HepG2 (cell line): ENCODE data around the gene UQCR11. TPM values are rescaled to one million over a fixed set of nuclear protein-coding genes. Genes with fewer than 3 reads are reported as not detected.
A peak's percentile ranks its signal among the peaks of the same experiment; 100 is the strongest.

Experiments
- ERF ChIP-seq: IDR thresholded peaks from 2 replicates; pipeline ENCODE4 v1.6.1; 2018; ENCODE audit warnings: missing biosample characterization, missing genetic modification reagents
- NFYC ChIP-seq: IDR thresholded peaks from 2 replicates; pipeline ENCODE4 v1.6.1; 2016; ENCODE audit warnings: missing genetic modification reagents, missing compliant biosample characterization
- SIN3A ChIP-seq: IDR thresholded peaks from 2 replicates; pipeline ENCODE4 v1.6.1; 2011; ENCODE audit warnings: low read depth, mild to moderate bottlenecking, control low read depth, low read length, borderline replicate concordance
- ZNF567 ChIP-seq: sonication (generic); formaldehyde crosslinking; IDR thresholded peaks from 2 replicates; pipeline ENCODE4 v1.8.1; 2023; ENCODE audit warnings: mild to moderate bottlenecking, missing genetic modification reagents, borderline replicate concordance
- polyA plus RNA-seq, 8 experiments: library from polyadenylated mRNA; depleted of rRNA in 3 of 8; stranded (reverse) in 7 of 8; unstranded in 1 of 8; fragments of >200 nt; fragmentation: Illumina TruSeq in 4 of 8; extraction: Trizol in 4 of 8; gene quantifications; 2 replicates each; pipeline versions ENCODE4 v1.2.1 to v1.2.3, GENCODE V29; 2011 to 2016; ENCODE audit warnings: low read depth in 4 of 8, missing spikeins in 1 of 8, mixed read lengths in 1 of 8; ENCODE audit not compliant: insufficient read depth in 1 of 8
- total RNA-seq, 5 experiments: library from RNA; depleted of rRNA; stranded (reverse); fragments of >200 nt; fragmentation: Illumina TruSeq; extraction: Trizol; gene quantifications; 2 replicates each; pipeline ENCODE4 v1.2.3, GENCODE V29; 2016; ENCODE audit warnings: low read depth in 1 of 5
- TF ChIP-seq, protein P1 (sequence below): sonication (generic); formaldehyde crosslinking; IDR thresholded peaks from one replicate; pipeline ENCODE4 v1.5.1; 2020; ENCODE audit warnings: mild to moderate bottlenecking, missing genetic modification reagents; ENCODE audit errors: not compliant biosample characterization
- TF ChIP-seq, protein P2 (sequence below): sonication (generic); formaldehyde crosslinking; IDR thresholded peaks from 2 replicates; pipeline ENCODE4 v1.4.0; 2020; ENCODE audit warnings: missing genetic modification reagents, mild to moderate bottlenecking, borderline replicate concordance
- TF ChIP-seq, protein P3 (sequence below): sonication (generic); formaldehyde crosslinking; IDR thresholded peaks from 2 replicates; pipeline ENCODE4 v1.5.1; 2020; ENCODE audit warnings: mild to moderate bottlenecking, missing genetic modification reagents, borderline replicate concordance
- TF ChIP-seq, protein P4 (sequence below): sonication (generic); IDR thresholded peaks from 2 replicates; pipeline ENCODE4 v1.6.1; 2016; ENCODE audit warnings: low read depth, borderline replicate concordance

UQCR11 gene
- total and polyA plus RNA-seq, 2 of the 13 experiments (the other 11 are each of a cell fraction or from before 2014, with no cell fraction given) = 125 to 214 TPM

DNA sequence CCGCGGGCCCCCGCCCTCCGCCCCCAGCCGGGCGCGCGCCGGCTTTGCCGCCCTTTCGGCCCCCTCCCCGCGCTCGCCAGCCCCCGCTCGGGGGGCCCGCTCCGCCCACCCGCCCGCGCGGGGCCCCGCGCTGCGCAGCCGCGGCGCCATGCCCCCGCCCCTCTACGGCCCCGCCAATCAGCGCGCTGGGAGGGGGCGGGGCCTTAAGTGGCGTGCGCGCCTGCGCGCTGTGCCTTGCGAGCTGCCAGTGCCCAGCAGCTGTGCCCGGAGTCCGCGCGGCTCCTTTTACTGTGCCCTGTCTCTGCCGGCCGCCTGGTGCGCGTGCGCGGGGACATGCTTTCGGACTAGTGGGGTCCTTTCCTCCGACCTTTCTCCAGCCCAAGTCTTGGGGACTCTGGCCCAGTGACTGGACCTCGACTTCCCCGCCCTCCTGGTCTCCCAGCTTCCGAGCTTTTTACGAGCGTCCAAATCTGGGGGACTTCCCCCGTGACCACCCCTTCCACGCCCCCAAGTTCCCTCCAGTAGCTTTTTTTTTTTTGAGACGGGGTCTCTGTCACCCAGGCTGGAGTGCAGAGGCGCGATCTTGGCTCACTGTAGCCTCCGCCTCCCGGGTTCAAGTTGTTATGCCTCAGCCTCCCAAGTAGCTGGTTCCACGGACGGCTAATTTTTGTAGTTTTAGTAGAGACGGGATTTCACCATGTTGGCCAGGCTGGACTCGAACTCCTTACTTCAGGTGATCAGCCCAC, 12.3 kb downstream of the UQCR11 start, which contains the start of gene MBD3 (continued):
- TF ChIP-seq, protein P1, sequence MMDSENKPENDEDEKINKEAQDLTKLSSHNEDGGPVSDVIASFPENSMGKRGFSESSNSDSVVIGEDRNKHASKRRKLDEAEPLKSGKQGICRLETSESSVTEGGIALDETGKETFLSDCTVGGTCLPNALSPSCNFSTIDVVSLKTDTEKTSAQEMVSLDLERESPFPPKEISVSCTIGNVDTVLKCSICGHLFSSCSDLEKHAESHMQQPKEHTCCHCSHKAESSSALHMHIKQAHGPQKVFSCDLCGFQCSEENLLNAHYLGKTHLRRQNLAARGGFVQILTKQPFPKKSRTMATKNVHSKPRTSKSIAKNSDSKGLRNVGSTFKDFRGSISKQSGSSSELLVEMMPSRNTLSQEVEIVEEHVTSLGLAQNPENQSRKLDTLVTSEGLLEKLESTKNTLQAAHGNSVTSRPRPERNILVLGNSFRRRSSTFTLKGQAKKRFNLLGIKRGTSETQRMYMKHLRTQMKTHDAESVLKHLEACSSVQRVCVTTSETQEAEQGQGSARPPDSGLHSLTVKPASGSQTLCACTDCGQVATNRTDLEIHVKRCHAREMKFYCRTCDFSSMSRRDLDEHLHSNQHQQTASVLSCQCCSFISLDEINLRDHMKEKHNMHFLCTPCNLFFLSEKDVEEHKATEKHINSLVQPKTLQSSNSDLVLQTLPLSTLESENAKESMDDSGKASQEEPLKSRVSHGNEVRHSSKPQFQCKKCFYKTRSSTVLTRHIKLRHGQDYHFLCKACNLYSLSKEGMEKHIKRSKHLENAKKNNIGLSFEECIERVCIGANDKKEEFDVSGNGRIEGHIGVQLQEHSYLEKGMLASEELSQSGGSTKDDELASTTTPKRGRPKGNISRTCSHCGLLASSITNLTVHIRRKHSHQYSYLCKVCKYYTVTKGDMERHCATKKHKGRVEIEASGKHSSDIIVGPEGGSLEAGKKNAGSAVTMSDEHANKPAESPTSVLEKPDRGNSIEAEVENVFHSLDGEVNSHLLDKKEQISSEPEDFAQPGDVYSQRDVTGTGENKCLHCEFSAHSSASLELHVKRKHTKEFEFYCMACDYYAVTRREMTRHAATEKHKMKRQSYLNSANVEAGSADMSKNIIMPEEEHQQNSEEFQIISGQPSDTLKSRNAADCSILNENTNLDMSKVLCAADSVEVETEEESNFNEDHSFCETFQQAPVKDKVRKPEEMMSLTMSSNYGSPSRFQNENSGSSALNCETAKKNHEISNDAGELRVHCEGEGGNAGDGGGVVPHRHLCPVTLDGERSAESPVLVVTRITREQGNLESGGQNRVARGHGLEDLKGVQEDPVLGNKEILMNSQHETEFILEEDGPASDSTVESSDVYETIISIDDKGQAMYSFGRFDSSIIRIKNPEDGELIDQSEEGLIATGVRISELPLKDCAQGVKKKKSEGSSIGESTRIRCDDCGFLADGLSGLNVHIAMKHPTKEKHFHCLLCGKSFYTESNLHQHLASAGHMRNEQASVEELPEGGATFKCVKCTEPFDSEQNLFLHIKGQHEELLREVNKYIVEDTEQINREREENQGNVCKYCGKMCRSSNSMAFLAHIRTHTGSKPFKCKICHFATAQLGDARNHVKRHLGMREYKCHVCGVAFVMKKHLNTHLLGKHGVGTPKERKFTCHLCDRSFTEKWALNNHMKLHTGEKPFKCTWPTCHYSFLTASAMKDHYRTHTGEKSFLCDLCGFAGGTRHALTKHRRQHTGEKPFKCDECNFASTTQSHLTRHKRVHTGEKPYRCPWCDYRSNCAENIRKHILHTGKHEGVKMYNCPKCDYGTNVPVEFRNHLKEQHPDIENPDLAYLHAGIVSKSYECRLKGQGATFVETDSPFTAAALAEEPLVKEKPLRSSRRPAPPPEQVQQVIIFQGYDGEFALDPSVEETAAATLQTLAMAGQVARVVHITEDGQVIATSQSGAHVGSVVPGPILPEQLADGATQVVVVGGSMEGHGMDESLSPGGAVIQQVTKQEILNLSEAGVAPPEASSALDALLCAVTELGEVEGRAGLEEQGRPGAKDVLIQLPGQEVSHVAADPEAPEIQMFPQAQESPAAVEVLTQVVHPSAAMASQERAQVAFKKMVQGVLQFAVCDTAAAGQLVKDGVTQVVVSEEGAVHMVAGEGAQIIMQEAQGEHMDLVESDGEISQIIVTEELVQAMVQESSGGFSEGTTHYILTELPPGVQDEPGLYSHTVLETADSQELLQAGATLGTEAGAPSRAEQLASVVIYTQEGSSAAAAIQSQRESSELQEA (CRISPR knock-in tag) = peak; percentile 70
- TF ChIP-seq, protein P2, sequence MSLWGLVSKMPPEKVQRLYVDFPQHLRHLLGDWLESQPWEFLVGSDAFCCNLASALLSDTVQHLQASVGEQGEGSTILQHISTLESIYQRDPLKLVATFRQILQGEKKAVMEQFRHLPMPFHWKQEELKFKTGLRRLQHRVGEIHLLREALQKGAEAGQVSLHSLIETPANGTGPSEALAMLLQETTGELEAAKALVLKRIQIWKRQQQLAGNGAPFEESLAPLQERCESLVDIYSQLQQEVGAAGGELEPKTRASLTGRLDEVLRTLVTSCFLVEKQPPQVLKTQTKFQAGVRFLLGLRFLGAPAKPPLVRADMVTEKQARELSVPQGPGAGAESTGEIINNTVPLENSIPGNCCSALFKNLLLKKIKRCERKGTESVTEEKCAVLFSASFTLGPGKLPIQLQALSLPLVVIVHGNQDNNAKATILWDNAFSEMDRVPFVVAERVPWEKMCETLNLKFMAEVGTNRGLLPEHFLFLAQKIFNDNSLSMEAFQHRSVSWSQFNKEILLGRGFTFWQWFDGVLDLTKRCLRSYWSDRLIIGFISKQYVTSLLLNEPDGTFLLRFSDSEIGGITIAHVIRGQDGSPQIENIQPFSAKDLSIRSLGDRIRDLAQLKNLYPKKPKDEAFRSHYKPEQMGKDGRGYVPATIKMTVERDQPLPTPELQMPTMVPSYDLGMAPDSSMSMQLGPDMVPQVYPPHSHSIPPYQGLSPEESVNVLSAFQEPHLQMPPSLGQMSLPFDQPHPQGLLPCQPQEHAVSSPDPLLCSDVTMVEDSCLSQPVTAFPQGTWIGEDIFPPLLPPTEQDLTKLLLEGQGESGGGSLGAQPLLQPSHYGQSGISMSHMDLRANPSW (CRISPR knock-in tag) = no peak
- TF ChIP-seq SIN3A (peak; percentile 20; the same call in 1 of the 2 replicates), ZNF567 (CRISPR knock-in tag) (0 out of 2 replicates have a peak, but pooled peaks have one; percentile 48), ERF (peak; percentile 75), NFYC (CRISPR knock-in tag) (peak; percentile 65)
- TF ChIP-seq, protein P3, sequence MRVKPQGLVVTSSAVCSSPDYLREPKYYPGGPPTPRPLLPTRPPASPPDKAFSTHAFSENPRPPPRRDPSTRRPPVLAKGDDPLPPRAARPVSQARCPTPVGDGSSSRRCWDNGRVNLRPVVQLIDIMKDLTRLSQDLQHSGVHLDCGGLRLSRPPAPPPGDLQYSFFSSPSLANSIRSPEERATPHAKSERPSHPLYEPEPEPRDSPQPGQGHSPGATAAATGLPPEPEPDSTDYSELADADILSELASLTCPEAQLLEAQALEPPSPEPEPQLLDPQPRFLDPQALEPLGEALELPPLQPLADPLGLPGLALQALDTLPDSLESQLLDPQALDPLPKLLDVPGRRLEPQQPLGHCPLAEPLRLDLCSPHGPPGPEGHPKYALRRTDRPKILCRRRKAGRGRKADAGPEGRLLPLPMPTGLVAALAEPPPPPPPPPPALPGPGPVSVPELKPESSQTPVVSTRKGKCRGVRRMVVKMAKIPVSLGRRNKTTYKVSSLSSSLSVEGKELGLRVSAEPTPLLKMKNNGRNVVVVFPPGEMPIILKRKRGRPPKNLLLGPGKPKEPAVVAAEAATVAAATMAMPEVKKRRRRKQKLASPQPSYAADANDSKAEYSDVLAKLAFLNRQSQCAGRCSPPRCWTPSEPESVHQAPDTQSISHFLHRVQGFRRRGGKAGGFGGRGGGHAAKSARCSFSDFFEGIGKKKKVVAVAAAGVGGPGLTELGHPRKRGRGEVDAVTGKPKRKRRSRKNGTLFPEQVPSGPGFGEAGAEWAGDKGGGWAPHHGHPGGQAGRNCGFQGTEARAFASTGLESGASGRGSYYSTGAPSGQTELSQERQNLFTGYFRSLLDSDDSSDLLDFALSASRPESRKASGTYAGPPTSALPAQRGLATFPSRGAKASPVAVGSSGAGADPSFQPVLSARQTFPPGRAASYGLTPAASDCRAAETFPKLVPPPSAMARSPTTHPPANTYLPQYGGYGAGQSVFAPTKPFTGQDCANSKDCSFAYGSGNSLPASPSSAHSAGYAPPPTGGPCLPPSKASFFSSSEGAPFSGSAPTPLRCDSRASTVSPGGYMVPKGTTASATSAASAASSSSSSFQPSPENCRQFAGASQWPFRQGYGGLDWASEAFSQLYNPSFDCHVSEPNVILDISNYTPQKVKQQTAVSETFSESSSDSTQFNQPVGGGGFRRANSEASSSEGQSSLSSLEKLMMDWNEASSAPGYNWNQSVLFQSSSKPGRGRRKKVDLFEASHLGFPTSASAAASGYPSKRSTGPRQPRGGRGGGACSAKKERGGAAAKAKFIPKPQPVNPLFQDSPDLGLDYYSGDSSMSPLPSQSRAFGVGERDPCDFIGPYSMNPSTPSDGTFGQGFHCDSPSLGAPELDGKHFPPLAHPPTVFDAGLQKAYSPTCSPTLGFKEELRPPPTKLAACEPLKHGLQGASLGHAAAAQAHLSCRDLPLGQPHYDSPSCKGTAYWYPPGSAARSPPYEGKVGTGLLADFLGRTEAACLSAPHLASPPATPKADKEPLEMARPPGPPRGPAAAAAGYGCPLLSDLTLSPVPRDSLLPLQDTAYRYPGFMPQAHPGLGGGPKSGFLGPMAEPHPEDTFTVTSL (CRISPR knock-in tag) = no peak
- TF ChIP-seq, protein P4, sequence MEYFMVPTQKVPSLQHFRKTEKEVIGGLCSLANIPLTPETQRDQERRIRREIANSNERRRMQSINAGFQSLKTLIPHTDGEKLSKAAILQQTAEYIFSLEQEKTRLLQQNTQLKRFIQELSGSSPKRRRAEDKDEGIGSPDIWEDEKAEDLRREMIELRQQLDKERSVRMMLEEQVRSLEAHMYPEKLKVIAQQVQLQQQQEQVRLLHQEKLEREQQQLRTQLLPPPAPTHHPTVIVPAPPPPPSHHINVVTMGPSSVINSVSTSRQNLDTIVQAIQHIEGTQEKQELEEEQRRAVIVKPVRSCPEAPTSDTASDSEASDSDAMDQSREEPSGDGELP = peak; percentile 68; the same call in 1 of the 2 replicates
